GM06990 (cell line): Measurements from ENCODE around the gene CCL25.

Source experiments
- DNase-seq: peaks from one replicate; pipeline ENCODE4 v3.0.0-alpha.2; 2011; ENCODE audit not compliant: insufficient read length; ENCODE audit errors: extremely low read depth
- H3K27me3 ChIP-seq: replicated peaks from 2 replicates; pipeline ENCODE4 v1.6.0; 2011; ENCODE audit warnings: low read length; ENCODE audit not compliant: control insufficient read depth, insufficient read depth
- H3K36me3 ChIP-seq: 2 replicates; pipeline ENCODE4 v1.5.1; 2011; ENCODE audit warnings: low read length; ENCODE audit not compliant: control insufficient read depth, insufficient read depth
- H3K4me3 ChIP-seq: replicated peaks from 2 replicates; pipeline ENCODE4 v1.5.1; 2011; ENCODE audit warnings: low read depth, mild to moderate bottlenecking, control low read depth, low read length
- TF ChIP-seq, protein P1 (sequence below): IDR thresholded peaks from 2 replicates; pipeline ENCODE4 v1.5.1; 2011; ENCODE audit warnings: low read length, control low read depth, mild to moderate bottlenecking, inconsistent platforms; ENCODE audit not compliant: insufficient read depth, poor library complexity, severe bottlenecking

Gene CCL25

DNA sequence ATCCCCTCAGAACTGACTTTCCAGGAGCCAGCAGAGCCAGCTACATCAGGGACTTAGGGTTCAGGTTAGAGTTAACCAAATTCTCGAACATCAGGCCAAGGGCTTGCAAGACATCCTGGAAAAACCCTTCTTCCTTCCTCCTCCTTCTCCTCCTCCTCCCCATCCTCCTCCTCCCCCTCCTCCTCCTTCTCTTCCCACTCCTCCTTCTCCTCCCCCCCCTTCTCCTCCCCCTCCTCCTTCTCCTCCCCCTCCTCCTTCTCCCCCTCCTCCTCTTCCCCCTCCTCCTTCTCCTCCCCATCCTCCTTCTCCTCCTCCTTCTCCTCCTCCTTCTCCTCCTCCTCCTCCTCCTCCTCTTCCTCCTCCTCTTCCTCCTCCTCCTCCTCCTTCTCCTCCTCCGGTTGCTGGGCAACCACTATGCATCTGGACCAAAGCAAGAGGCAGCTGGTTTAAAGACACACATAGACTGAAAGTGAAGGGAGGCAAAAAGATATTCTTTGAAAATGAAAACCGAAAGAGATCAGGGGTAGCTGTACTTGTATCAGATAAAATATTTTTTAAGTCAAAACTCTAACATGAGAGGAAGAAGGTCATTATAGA, 5.9 kb upstream of the CCL25 start:
- no peak for DNase-seq

DNA sequence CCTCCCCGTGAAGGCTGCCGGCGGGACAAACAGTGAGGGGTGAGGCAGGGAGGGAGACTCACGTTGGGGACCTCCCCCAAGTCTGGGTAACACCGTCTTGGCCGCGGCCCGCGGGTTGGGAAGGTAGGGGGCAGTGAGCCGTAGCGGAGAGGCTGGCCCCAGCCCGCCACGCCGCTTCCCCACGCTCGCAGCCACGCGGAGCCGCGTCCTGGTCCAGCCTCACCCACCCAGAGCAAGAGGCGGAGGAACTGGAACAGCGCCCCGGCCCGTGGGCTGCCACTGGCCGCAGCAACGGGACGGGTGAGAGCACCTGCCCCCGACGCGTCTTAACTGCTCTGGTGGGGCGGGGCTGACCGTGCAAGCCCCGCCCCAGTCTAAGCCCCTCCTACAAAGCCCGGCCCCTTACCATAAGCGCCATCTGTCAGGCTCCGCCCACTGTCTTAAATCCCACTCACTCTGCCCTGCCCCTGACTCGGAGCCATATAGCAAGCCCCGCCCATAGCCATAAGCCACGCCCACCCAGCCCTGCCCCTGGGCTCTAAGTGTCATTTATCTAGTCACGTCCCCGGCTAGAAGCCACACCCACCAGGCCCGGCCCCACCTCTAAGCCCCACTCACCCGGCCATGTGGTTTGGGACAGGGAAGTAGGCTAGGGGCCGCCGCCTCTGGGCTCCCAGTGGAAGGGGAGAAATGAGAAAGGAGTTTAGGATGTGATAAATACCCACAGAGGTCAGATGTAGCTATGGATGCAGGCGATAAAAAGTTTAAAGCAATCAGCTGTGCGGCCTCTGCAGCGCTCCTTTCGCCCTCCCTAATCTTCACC, 2.1 kb upstream of the CCL25 start:
- H3K36me3 ChIP-seq, result no peaks in the 10 kb centered on the region
- TF ChIP-seq, protein P1, sequence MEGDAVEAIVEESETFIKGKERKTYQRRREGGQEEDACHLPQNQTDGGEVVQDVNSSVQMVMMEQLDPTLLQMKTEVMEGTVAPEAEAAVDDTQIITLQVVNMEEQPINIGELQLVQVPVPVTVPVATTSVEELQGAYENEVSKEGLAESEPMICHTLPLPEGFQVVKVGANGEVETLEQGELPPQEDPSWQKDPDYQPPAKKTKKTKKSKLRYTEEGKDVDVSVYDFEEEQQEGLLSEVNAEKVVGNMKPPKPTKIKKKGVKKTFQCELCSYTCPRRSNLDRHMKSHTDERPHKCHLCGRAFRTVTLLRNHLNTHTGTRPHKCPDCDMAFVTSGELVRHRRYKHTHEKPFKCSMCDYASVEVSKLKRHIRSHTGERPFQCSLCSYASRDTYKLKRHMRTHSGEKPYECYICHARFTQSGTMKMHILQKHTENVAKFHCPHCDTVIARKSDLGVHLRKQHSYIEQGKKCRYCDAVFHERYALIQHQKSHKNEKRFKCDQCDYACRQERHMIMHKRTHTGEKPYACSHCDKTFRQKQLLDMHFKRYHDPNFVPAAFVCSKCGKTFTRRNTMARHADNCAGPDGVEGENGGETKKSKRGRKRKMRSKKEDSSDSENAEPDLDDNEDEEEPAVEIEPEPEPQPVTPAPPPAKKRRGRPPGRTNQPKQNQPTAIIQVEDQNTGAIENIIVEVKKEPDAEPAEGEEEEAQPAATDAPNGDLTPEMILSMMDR, result no peak
- no peaks in the 10 kb centered on the region for H3K27me3 ChIP-seq
- DNase-seq, result peak; percentile 96
- peak overlapping the region; percentile 50 for H3K4me3 ChIP-seq

More for the DNA sequence above, 5.9 kb upstream of the CCL25 start:
- Histone ChIP-seq H3K4me3 (no peak overlapping the region), H3K36me3 (no peaks in the 10 kb centered on the region), H3K27me3 (no peaks in the 10 kb centered on the region)
- TF ChIP-seq, protein P1, result no peak

DNA sequence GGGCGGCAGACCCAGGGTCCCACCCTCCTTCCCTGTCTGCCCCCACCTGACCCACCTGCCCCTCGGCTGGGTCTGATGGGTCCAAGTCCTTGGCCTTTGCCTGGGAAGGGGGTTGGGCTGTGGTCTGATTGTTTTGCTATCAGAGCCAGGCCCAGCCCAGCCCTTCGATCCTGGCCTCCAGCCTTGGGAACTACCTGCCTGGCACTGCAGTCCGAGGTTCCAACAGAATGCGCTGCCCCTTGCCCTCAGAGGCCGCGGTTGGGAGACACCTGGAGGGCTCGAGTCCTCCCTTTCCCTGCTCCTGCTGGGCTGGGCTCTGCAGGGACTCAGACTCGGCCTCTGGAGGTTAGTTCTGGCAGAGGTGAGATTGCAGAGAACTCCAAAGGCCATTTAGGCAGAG, 1.6 kb downstream of the CCL25 start:
- Histone ChIP-seq H3K36me3 (no peaks in the 10 kb centered on the region), H3K4me3 (no peak overlapping the region), H3K27me3 (no peaks in the 10 kb centered on the region)
- no peak for DNase-seq
- TF ChIP-seq, protein P1, result no peak

DNA sequence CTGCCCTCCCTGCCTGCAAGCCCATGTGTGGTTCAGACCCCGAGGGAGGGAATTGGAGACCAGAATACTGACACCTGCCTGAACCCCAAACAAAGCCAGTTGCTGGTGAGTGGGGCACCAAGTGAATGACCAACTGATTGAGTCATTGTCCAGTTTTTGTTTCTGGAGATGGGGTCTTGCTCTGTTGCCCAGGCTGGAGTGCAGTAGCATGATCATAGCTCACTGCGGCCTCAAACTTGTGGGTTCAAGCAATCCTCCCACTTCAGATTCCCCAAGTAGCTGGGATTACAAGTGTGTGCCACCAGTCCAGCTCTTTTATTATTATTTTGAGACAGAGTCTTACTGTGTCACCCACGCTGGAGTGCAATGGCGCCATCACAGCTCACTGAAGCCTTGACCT, 4.0 kb downstream of the CCL25 start:
- H3K36me3 ChIP-seq, result no peaks in the 10 kb centered on the region
- no peaks in the 10 kb centered on the region for H3K27me3 ChIP-seq
- TF ChIP-seq, protein P1, result no peak
- DNase-seq, result no peak
- H3K4me3 ChIP-seq, result no peak overlapping the region

DNA sequence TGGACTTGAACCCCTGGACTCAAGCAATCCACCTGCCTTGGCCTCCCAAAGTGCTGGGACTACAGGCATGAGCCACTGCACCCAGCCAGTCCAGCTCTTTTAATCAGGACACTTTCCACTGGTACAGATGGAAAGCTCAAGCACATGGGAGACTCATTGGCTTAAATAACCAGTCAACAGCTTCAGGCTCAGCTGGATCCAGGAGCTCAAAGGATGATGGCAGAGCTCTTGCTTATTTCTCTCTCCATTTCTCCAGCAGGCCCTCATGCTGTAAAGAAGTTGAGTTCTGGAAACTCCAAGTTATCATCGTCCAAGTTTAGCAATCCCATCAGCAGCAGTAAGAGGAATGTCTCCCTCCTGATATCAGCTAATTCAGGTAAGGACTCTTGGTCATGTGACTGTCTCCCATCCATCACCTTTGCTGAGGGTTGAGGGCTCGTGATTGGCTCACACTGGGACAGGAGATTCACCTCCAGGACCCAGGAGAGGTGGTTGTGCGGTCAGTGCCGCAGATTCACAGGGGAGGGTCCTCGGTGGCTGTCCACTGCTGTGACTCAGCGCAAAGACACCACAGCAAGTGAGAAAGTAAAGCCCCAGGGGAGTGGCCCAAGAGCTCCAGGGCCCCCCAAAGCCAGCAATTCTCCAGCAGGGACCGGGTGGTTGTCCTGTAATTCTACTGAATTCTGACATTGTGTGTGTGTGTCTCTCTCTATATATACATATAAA, 5.1 kb downstream of the CCL25 start:
- Histone ChIP-seq H3K4me3 (no peak overlapping the region), H3K27me3 (no peaks in the 10 kb centered on the region), H3K36me3 (no peaks in the 10 kb centered on the region)
- TF ChIP-seq, protein P1, result no peak
- DNase-seq, result no peak
